Glomerular visceral epithelial cell (primary cell): ENCODE data around the gene UMAD1.

Experiments
- DNase-seq: peaks from one replicate; pipeline ENCODE4 v3.0.0-alpha.2; 2016; ENCODE audit errors: extremely low spot score

Gene UMAD1

DNA sequence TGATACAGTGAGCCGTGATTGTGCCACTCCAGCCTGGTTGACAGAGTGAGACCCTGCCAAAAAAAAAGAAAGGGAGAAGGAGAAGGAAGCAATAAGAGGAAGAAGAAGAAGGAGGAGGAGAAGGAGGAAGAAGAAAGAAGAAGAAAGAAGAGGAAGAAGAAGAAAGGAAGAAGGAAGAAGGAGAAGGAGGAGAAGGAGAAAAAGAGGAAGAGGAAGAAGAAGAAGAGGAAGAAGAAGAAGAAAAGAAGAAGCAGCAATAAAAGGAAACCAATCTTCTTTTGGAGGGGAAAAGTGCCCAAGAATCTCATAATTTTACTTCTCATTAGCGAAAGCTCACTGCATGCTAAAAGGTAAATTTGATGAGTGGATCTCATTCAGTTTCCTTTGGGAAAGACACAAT is 242.3 kb downstream of the UMAD1 start:
- DNase-seq: no peak

DNA sequence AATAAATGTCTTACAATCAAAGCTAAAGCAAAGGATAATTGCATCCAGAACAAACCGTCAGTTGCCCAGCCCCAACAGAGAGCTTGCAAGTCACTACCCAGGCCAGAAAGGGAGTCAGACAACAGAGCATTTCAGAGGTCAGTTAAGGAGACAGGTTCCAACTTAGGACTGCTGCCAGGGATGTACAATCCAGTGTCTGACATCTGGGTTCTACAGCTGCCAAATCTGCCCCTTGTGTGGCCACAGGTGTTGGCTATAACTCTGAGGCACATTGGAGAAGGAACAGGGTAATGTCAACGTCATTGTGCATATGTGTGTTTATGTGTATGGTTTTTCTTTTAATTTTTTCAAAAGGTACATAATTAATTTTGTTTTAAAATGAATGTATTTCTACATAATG is 242.8 kb downstream of the UMAD1 start:
- DNase-seq: no peak

DNA sequence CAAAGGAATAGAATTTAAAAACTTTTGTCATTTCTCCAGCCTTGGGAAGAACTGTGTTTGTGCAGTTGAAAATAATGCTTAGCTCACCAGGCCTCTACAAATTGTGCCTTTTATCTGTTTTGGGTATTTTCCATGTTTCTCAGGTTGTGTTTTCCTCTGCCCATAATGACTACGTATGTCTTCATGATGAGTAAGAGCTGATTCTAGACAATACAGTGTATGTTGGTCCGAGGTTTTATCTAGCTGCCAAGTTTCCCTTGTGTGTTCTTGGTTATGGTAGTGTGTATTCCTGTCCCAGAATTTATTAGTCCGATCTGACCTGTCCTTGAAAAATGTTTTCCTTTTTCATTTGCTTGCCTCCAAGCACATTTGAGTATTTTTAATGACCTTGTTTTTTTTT is 244.3 kb downstream of the UMAD1 start:
- DNase-seq: no peak

DNA sequence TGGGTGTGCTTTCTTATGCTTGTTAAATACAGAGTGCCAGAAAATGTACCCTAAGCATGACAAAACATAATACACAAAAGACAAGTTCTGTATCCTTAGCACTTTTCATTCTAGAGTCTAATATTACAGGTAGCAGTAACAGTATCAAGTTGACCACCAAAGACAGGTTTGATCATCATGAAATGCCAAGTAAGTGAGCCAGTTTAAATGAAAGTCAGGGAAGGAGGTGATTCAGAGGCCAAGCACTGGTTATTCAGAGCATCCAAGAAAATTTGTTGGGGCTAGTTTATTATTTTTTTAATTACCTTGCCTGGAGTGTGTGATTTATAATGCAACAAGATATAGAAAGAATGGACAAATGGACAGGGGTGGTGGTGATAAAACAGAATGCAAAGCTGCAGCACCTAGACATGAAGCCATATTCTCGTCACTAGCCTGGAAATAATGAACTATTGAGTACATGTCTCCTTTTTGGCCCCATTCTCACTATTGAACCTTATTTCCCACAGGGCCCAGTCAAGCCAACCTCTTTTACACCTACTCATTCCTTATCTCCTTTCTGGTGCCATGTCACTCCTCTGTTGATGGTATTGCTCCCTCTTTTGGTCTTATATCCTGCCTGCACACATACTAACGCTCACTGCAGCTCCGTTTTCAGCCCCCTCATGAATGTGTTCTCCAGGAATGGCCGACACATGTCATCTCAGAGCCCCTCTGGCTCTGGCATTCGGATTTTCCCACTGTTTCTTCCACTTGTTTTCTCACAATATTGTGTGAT is 249.4 kb downstream of the UMAD1 start:
- DNase-seq: no peak

DNA sequence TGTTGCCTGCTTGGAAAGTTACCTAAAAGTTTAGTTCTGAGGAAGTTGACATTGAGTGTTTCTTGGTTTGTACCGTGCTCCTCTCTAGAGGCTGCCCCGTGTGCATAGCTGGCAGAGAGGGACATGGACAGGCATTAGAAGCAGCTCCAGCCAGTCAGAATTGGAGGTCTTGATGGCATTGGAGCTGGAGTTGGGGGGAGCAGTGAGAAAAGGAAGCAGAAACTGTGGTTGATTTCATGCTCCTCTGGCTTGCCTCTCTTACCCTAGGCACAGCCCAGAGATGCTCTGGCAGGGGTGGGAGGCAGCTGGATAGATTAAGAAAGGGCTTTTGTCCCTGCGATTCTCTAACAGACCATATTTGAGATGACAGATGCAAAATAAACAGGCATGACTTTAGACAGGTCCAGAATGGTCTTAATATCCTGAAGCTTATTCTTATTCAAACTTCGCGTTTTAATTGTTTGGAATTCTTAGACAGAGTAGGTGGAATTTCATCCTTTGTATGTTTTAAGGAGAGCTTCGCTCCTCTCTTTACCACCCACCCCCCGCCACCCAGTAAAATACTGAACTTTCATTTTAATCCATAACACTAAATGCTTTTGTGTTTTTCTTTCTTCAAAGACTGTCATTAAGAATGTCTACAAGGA is 254.6 kb downstream of the UMAD1 start:
- no peak for DNase-seq

DNA sequence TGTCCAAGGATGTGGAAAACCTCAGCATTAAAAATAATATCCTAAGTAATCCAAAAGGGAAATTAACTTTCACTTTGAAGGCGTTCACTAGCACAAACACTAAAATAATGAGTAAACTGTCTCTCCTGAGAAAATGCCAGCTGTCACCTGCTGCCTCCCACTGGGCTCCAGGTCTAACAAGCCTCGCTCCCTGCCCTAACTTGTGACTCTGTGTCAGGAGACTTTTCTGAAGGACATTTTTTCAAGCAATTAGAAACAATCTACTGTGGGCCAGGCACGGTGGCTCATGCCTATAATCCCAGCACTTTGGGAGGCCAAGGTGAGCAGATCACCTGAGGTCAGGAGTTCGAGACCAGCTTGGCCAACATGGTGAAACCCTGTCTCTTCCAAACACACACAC is 255.2 kb downstream of the UMAD1 start:
- DNase-seq: no peak

DNA sequence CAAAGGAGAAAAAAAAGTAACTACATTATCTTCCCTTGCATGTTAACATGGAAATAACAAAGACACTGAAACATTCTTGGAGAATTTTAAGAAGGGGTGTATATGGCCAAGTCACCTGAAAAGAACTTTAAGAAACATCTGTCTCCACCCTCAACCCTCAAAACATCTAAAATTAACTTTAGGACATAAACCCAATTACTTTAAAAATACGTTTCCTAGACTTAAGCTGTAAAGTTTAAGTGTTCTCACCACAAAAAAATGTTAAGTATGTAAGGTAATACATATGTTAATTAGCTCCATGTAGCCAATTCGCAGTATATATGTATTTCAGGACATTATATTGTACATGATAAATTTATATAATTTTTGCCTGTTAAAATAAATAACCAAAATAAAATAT is 257.0 kb downstream of the UMAD1 start:
- no peak for DNase-seq

DNA sequence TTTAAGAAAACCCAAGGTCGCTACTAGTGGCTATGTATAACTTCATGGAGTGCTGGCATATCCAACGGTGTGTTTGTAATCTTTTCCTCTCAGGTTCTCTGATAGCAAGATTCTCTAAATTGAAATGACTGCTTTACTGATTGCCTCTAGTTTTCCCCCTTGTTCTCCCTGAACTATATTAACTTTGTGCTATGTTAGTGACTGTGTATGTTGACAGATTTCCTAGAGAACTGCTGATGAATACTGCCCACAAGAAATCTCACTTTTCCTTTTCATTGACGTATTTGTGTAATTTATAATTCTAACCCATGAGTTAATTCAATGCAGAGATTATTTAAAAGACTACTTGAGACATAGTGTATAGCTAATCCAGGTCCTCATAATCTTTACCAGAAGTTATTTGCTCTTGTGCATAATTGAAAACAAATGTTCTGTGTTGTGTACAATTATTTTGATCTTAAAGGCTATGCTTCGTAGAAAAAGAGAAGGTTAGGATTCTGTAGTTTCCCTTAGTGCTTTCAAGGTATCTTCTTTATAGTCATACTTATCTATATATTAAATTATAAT is 257.5 kb downstream of the UMAD1 start:
- DNase-seq: no peak

DNA sequence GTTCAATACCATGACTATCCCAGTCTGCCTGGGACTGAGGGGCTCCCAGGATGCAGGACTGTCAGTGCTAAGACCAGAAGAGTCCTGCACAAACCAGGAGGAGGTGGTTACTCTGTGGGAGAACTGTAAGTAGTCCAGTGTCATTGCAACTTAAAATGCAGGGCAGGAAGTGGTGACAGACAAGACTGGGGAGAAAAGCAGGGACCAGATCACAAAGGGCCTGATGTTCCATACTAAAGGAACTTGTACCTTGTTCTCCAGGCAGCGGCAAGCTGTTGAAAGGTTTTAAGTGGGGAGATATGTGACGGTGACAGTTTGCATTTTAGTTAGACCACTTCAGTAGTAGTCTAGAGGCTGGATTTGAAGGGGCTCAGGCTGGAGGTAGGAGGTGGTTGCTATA is 262.3 kb downstream of the UMAD1 start:
- DNase-seq: no peak

DNA sequence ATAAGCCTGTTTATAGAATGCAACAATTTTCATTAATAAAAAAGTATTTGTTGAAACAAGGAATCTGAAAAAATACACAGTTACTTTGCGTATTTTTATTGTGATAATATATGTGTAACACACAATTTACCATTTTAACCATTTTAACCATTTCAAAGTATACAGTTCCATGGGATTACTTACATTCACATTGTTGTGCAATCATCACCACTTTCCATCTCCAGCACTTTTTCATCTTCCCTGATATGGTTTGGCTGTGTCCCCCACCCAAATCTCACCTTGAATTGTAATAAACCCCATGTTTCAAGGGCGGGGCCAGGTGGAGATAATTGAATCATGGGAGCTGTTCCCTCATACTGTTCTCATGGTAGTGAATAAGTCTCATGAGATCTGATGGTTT is 266.8 kb downstream of the UMAD1 start:
- no peak for DNase-seq

DNA sequence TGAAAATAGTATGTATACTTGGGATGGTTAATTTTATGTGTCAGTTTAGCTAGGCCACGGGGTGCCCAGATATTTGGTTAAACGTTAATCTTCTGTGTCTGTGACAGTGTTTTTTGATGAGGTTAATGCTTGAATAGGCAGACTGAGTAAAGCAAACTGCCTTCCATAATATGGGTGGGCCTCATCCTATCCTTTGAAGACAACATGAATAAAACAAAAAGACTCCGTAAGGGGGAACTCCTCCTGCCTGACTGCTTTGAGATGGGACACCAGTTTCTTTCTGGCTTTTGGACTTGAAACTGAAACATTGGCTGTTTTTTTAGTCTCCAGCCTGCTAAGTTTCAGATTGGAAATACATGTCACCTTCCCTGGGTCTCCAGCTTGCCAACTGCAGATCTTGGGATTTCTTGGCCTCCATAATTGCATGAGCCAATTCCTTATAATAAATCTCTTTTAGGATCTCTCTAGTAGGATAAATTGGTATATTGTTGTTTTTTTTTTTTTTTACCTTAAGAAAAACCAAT is 268.1 kb downstream of the UMAD1 start:
- DNase-seq: no peak

DNA sequence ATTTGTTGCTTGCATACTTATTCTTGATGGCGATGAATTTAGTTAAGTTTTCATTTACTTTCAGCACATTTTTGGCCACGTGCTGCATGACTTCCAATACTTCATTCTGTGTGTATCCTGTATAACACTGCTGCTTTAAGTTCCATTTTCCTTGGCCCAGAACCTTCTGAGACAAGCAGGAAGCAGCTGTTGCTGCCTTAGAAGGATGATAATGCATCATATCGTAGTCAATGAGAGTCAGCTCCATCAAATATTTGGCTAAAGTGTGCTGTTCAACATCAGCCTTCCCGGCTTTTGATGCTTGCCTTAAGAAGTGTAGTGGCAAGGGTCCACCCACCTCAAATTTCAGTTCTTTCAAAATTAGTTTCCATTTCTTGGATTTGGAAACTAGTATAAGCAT is 268.8 kb downstream of the UMAD1 start:
- no peak for DNase-seq

DNA sequence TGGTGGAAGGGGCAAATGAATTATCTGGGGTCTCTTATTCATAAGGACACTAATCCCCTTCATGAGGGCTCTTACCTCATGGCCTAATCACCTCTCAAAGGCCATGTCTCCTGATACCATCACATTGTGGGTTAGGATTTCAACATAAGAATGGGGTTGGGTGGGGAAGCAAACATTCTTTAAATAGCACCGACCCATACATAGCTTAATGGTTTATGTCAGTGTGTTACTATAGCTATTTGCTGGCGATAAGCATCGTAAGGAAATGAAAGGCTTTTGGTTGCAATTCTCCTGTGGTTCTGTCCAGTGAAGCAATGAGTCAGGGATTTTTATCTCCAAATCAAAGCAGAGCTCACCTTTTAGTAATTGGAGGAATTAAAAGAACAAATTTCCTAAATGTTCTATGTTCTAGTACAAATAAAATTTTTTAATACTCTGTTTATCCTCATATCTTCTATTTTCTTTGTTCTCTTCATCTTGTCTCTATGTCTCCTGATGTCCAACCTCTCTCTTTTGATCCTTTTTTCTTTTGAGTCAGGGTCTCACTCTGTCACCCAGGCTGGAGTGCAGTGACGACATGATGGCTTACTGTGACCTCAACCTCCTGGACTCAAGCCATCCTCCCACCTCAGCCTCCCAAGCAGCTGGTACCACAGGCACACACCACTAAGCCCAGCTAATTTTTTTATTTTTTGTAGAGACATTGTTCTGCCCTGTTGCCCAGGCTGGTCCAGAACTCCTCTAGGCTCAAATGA is 271.0 kb downstream of the UMAD1 start:
- DNase-seq: peak; percentile 50

DNA sequence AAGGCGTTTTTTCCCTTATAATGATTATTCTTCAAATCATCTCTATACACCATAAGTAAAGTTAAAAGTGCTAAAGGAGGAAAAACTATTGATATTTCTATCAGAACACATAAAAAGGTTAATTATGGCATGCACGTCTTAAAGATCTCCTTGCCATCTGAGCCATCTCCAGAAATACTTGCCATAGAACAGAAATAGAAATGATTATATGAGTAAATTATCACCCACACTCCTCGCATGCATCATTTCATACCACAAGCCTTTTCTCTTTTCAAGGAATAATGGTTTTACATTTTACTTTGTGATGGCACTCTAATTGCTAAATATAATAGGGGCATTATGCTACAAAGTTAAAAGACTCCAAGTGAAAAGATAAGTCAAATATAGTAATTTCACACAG is 272.4 kb downstream of the UMAD1 start:
- DNase-seq: no peak

DNA sequence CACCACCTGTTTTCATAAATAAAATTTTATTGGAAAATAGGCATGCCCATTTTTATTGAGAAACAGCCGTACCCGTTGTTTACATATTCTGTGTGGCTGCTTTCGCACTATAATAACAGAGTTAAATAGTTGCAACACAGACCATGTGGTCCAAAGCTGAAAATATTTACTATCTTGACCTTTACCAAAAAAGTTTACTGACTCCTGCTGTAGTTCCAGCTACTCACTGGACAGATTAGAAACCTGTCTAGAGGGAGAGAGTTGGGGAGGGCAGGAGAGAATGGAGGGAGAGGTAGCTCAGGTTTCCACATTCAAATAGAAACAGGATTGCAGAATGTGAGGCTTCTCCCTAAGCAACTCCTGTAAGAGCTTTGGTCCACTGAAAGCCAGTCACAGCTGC is 273.0 kb downstream of the UMAD1 start:
- no peak for DNase-seq

DNA sequence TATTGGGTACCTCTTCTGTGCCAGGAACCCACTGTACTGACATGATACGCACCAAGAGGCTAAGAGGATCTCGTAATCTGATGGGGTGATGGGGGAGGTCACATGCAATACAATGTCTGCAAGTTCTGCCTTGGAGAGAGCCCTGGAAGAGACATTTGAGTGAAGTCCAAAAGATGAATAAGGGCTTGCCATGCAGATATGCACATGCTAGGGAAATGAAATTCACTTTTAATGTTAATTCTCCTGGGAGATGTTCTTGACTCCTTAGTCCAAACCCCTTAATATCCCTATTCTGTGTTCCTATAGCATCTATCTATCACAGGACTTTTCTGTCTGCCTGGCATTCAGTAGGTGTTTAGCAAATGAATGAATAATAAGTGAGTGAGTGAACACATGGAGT is 274.0 kb downstream of the UMAD1 start:
- DNase-seq: no peak

DNA sequence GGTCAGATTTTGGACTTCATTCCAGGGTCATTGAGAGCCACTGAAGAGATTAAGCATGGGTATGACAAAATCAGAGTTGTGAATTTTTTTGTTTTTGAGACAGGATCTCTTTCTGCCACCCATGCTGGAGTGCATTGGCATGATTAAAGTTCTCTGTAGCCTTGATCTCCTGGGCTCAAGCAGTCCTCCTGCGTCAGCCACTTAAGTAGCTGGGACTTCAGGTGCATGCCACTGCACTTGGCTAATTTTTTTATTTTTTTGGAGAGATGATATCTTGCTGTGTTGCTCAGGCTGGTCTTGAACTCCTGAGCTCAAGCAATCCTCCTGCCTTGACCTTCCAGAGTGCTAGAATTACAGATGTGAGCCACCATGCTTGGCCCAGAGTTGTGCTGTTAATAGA is 275.5 kb downstream of the UMAD1 start:
- DNase-seq: no peak

DNA sequence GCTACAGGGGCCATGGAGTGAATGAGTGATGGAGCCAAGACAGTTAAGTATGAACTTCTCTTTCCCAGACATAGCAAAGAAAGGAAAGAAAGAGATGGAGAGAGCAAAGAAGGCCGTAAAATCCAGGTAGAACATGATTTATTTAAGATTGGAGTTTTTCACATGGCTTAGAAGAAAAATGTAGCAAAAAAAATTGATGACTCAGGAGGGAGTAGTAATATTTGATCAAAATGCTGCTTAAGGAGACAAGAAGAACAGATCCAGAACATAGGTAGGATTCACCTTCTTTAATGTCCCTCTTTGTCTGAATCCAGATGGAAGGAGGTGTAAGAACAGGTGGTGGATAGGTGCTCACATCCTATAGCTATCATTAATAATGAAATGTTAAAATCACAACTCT is 277.0 kb downstream of the UMAD1 start:
- no peak for DNase-seq

DNA sequence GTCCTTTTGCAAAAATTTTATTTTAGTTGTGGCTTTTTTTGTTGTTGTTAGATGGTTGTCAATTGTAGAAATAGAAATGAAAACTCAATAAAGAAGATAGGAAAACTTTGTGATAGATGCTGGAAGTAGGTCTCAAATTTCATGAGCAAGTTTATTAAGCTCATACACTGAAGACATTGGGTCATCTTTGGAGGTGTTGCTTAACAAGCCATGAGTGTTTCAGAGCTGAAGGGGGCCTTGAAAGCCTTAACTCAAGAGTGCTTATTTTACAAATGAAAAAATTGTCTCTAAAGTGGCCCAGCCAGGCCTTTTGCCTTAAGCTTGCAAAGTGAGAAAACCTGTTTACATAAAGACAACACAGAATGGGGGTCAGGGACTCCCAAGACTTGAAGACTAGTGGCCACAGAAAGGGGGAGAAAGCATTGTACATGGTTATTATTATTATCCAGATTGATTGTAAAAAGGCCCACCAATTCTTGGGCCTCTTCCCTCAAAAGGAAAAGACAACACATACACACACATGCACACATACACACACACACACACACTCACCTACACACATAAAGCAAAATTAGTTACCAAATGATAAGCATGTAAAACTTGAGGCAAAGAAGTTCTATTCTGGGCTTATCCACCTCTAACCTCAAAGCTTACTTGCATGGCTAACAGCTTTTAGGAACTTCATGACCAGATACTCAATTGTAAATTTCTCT is 278.3 kb downstream of the UMAD1 start:
- no peak for DNase-seq

DNA sequence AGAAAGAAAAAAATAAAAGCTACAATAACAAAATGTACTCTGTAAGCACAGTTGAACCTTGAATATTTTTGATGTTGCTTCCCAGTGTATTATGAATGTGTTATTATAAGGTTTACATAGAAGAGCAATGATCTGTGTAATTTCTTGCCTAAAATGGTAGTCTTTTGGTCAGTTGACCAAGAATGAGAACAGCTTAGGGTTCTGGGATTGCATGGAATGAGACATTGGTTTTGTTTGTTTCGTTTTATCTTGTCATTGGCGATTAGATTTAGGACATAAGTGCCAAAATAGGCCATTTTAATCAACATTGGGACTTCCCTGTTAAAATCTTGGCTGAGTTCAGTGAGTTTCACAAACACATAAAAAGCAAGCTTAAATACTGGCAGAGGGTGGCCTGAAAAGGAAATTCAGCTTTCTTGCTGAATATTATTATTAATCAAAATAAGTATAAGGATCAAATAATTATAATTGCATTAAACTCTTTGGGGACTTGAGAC is 278.9 kb downstream of the UMAD1 start:
- no peak for DNase-seq

DNA sequence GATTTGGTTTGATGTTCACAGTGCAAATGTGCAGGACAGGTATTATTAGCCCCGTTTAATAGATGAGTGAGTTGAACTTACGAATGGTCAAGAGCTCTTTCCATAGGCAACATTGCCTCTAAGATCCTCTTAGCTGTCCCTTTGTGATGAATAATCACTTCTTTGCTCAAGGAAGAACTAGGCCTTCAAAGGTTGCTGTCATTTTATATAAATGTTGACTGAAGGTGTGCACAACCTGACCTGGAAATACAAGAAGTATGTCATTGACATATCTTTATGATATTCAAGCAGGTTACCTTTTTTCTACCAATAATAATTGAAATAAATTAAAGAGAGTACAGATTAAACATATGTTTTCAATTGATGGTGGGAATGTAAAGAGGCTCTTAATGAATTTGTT is 279.5 kb downstream of the UMAD1 start:
- DNase-seq: no peak

DNA sequence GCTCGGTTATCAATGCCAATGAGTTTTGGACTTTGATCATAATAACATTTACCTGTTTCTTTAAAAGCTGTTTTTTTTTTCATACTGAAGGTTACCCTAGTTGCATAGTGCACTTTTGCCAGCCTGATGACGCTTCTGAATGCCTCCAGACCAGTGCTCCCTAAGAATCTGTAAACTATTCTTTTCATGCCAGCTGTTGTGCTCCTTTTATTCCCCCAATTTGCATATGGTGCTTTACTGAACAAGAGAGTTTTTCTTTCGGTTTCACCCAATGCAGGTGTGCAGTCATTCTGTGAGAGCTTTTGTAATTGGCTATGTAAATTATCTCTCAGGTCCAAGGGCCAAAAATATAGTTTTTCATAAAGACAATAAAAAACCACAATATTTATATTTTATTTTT is 279.9 kb downstream of the UMAD1 start:
- no peak for DNase-seq
